ENCODE measurements around the gene DRC7. TPM values are rescaled to one million over a fixed set of nuclear protein-coding genes. Genes with fewer than 3 reads are reported as not detected.

Gene DRC7
- total RNA-seq = not detected
- not detected for polyA plus RNA-seq
- long read RNA-seq, donor 1 = 0 reads
- long read RNA-seq, donor 2 = 0 reads

- Histone ChIP-seq H3K9me3 (no peaks in the 10 kb centered on the region), H3K27ac (no peak within 1 kb of the TSS), H3K4me3 (no peak within 1 kb of the TSS), H3K27me3 (ENCODE audit: insufficient read depth in 3 of 3, low read length in 2 of 3) (peaks cover 0 to 3% (median 0%) of the 10 kb centered on the region in 3 donors), H3K4me1 (no peaks in the 10 kb centered on the region), H3K36me3 (ENCODE audit: insufficient read depth in 1 of 2, low read depth in 1 of 2) (no peaks in the 10 kb centered on the region)
- intact Hi-C loops (cut with DNase I) = no loop called here
- no peak for TF ChIP-seq CTCF (IDR thresholded peaks at IDR 0.05)
- 39 to 52% (median 41%) methylated on average over 8 of the region's 8 CpGs for WGBS, 3 donors
- DNase-seq (no peak), ATAC-seq (peak in 2 of 4 donors; percentile 45 to 64)
These were observed at the start of gene DRC7 for GRCh38 chr16:57694725-57695679. DRC7 (plus strand) TSS chr16:57694806; CDS start chr16:57697950, 3,144 bp downstream.

- no peaks in the 10 kb centered on the region for H3K4me1 ChIP-seq
- TF ChIP-seq CTCF (IDR thresholded peaks at IDR 0.05) = no peak
- H3K4me3 ChIP-seq = no peak overlapping the region
- H3K9me3 ChIP-seq = no peaks in the 10 kb centered on the region
- no peaks in the 10 kb centered on the region for H3K36me3 ChIP-seq (ENCODE audit: insufficient read depth in 1 of 2, low read depth in 1 of 2)
- H3K27me3 ChIP-seq (ENCODE audit: insufficient read depth in 3 of 3, low read length in 2 of 3) = peaks cover 0 to 5% (median 0%) of the 10 kb centered on the region in 3 donors
- intact Hi-C loops (cut with DNase I) = loop anchor here (5.0 kb wide), 2 partner anchors 53 to 68 kb away; no protein-coding TSS in a partner anchor
- ATAC-seq (no peak), DNase-seq (no peak)
- peak overlapping the region; percentile 53 for H3K27ac ChIP-seq
- 27 to 42% (median 35%) methylated on average over 8 to 10 of the region's 10 CpGs for WGBS, 3 donors
These were observed 49.4 kb upstream of the DRC7 start for GRCh38 chr16:57645169-57645568.

GRCh38 chr16:57645691-57646387 is 48.8 kb upstream of the DRC7 start:
- 30 to 38% (median 32%) methylated on average over 24 of the region's 24 CpGs for WGBS, 3 donors
- peak overlapping the region; percentile 53 for H3K27ac ChIP-seq
- ATAC-seq (peak; percentile 31 to 64 (median 34)), DNase-seq (peak; percentile 52 to 76)
- TF ChIP-seq CTCF (IDR thresholded peaks at IDR 0.05) = no peak
- intact Hi-C loops (cut with DNase I) = loop anchor here (5.0 kb wide), 2 partner anchors 54 to 69 kb away; no protein-coding TSS in a partner anchor
- no peaks in the 10 kb centered on the region for H3K36me3 ChIP-seq (ENCODE audit: insufficient read depth in 1 of 2, low read depth in 1 of 2)
- no peaks in the 10 kb centered on the region for H3K9me3 ChIP-seq
- H3K27me3 ChIP-seq (ENCODE audit: insufficient read depth in 3 of 3, low read length in 2 of 3) = peaks cover 0 to 5% (median 0%) of the 10 kb centered on the region in 3 donors
- H3K4me3 ChIP-seq = no peak overlapping the region
- no peaks in the 10 kb centered on the region for H3K4me1 ChIP-seq

GRCh38 chr16:57646388-57647039 is 48.1 kb upstream of the DRC7 start:
- Histone ChIP-seq H3K27me3 (ENCODE audit: insufficient read depth in 3 of 3, low read length in 2 of 3) (peaks cover 0 to 5% (median 0%) of the 10 kb centered on the region in 3 donors), H3K9me3 (no peaks in the 10 kb centered on the region), H3K36me3 (ENCODE audit: insufficient read depth in 1 of 2, low read depth in 1 of 2) (no peaks in the 10 kb centered on the region), H3K27ac (peak overlapping the region; percentile 53), H3K4me3 (no peak overlapping the region), H3K4me1 (no peaks in the 10 kb centered on the region)
- ATAC-seq (peak in 3 of 4 donors; percentile 10 to 36 (median 21)), DNase-seq (no peak)
- 49 to 62% (median 56%) methylated on average over 14 of the region's 14 CpGs for WGBS, 3 donors
- no peak for TF ChIP-seq CTCF (IDR thresholded peaks at IDR 0.05)
- intact Hi-C loops (cut with DNase I) = loop anchor here (5.0 kb wide), 2 partner anchors 54 to 69 kb away; no protein-coding TSS in a partner anchor

Measured in psoas muscle (tissue), 8 donors.